HepG2 (cell line): ENCODE results near the gene SRPRB. TPM values are rescaled to one million over a fixed set of nuclear protein-coding genes. Genes with fewer than 3 reads are reported as not detected.
A peak's percentile ranks its signal among the peaks of the same experiment; 100 is the strongest.

Experiments used
- ATAC-seq: fragments of 200-7000 bp; cut with Tn5 transposase; 3 replicates; pipeline ENCODE4 v1.9.1; 2020; ENCODE audit warnings: mild to moderate bottlenecking, moderate library complexity
- BruUV-seq: library from RNA; stranded (reverse); fragments of 400-500 nt; replicated peaks from 2 replicates; lab custom pipeline; 2021; lab: Mats Ljungman, UMichigan
- CTCF ChIA-PET: fragments of 300-600 bp; formaldehyde crosslinking; extraction: SDS; loops from one replicate; lab custom pipeline; 2021; ENCODE audit warnings: low total read pairs, inconsistent platforms, low intra/inter-chr PET ratio; lab: Yijun Ruan, JAX
- POLR2A ChIA-PET: fragments of 350-600 bp; sonication (Branson Sonifier 250); formaldehyde crosslinking; loops from one replicate; lab custom pipeline; 2020; ENCODE audit warnings: antibody characterized with exemption, inconsistent platforms; lab: Yijun Ruan, JAX
- DNase-seq: peaks from one replicate; pipeline ENCODE4 v3.0.0-alpha.2; 2015; ENCODE audit warnings: low spot score
- FAIRE-seq: peaks from 3 replicates; lab custom pipeline; 2011; peaks lifted over from hg19 to GRCh38; lab: Jason Lieb, UNC
- H2AFZ ChIP-seq: one replicate; pipeline ENCODE4 v1.6.1; 2011; ENCODE audit warnings: low read length, inconsistent platforms
- H3K27ac ChIP-seq: fragments of 300-600 bp; 3 replicates; pipeline ENCODE4 v1.8.0; 2011; ENCODE audit warnings: mixed run types, mild to moderate bottlenecking, mixed read lengths, low read length, inconsistent platforms; ENCODE audit not compliant: insufficient read depth; ENCODE audit errors: extremely low read length
- H3K27me3 ChIP-seq, 2 experiments: fragments of 200-600 bp in 1 of 2; 2 replicates in 1 of 2; 3 replicates in 1 of 2; pipeline versions ENCODE4 v1.6.0 to v1.8.0; 2011; ENCODE audit warnings: low read length in 2 of 2, mild to moderate bottlenecking in 2 of 2, moderate library complexity in 2 of 2, inconsistent platforms in 1 of 2; ENCODE audit not compliant: insufficient read depth in 2 of 2, control insufficient read depth in 1 of 2
- H3K36me3 ChIP-seq, 2 experiments: fragments of 200-600 bp in 1 of 2; replicated peaks in 1 of 2; 2 replicates in 1 of 2; 3 replicates in 1 of 2; pipeline versions ENCODE4 v1.5.1 to v1.8.0; 2011; ENCODE audit warnings: low read length in 2 of 2, inconsistent platforms in 1 of 2; ENCODE audit not compliant: insufficient read depth in 2 of 2, control insufficient read depth in 1 of 2
- H3K4me1 ChIP-seq: 2 replicates; pipeline ENCODE4 v1.5.1; 2012; ENCODE audit warnings: low read length, inconsistent platforms; ENCODE audit not compliant: insufficient read depth
- H3K4me2 ChIP-seq: 2 replicates; pipeline ENCODE4 v1.6.0; 2011; ENCODE audit warnings: low read depth, low read length, inconsistent platforms
- H3K4me3 ChIP-seq, 3 experiments: fragments of 200-600 bp in 1 of 3; sonication (generic), shearing (Covaris generic) in 1 of 3; replicated peaks in 1 of 3; 2 replicates each; pipeline ENCODE4 v1.5.1; 2011 to 2016; ENCODE audit warnings: low read length in 3 of 3, inconsistent platforms in 2 of 3, low read depth in 2 of 3, mild to moderate bottlenecking in 2 of 3, control low read depth in 1 of 3, mixed read lengths in 1 of 3; ENCODE audit not compliant: insufficient read depth in 1 of 3
- H3K79me2 ChIP-seq: one replicate; pipeline ENCODE4 v1.6.1; 2011; ENCODE audit warnings: low read length, inconsistent platforms; ENCODE audit not compliant: insufficient read depth
- H3K9ac ChIP-seq: 2 replicates; pipeline ENCODE4 v1.6.0; 2011; ENCODE audit warnings: mild to moderate bottlenecking, low read depth, low read length, inconsistent platforms; ENCODE audit not compliant: insufficient read depth
- H3K9me3 ChIP-seq: 2 replicates; pipeline ENCODE4 v1.5.1; 2012; ENCODE audit warnings: mild to moderate bottlenecking, low read length
- H4K20me1 ChIP-seq: 2 replicates; pipeline ENCODE4 v1.6.0; 2011; ENCODE audit warnings: inconsistent platforms, mild to moderate bottlenecking, low read length, moderate library complexity; ENCODE audit not compliant: insufficient read depth
- AGO2 ChIP-seq: fragments of 200-400 bp; formaldehyde crosslinking; optimal IDR thresholded peaks from 2 replicates; pipeline ENCODE3; 2017; ENCODE audit warnings: mild to moderate bottlenecking, low read depth, low read length, moderate library complexity
- BATF2 ChIP-seq: sonication (generic); formaldehyde crosslinking; IDR thresholded peaks from 2 replicates; pipeline ENCODE4 v1.8.0; 2022; ENCODE audit warnings: mild to moderate bottlenecking, missing genetic modification reagents, moderate library complexity
- POLR2AphosphoS2 ChIP-seq: IDR thresholded peaks from 2 replicates; pipeline ENCODE4 v1.6.1; 2011; ENCODE audit warnings: low read depth, low read length, improper control_type of control experiment
- POLR2AphosphoS5 ChIP-seq: IDR thresholded peaks from 2 replicates; pipeline ENCODE4 v1.6.1; 2012; ENCODE audit warnings: low read depth, low read length
- RBFOX2 ChIP-seq: fragments of 200-400 bp; formaldehyde crosslinking; IDR thresholded peaks from 2 replicates; pipeline ENCODE4 v1.6.1; 2017; ENCODE audit warnings: low read depth, mild to moderate bottlenecking, low read length
- RBM22 ChIP-seq: fragments of 200-400 bp; formaldehyde crosslinking; optimal IDR thresholded peaks from 2 replicates; pipeline ENCODE3; 2017; ENCODE audit warnings: mild to moderate bottlenecking, low read length, moderate library complexity
- REST ChIP-seq, 2 experiments: IDR thresholded peaks; 2 replicates each; pipeline ENCODE4 v1.6.1; 2011 to 2012; ENCODE audit warnings: low read length in 2 of 2, borderline replicate concordance in 1 of 2, low read depth in 1 of 2, mild to moderate bottlenecking in 1 of 2, moderate library complexity in 1 of 2
- RFX1 ChIP-seq: fragments of 450-650 bp; IDR thresholded peaks from 2 replicates; pipeline ENCODE4 v1.6.1; 2017
- TARDBP ChIP-seq: sonication (generic); formaldehyde crosslinking; IDR thresholded peaks from 2 replicates; pipeline ENCODE4 v1.8.0; 2022; ENCODE audit warnings: mild to moderate bottlenecking, missing genetic modification reagents
- ZFP36 ChIP-seq: fragments of 150-350 bp; IDR thresholded peaks from 2 replicates; pipeline ENCODE4 v1.6.1; 2018; ENCODE audit warnings: borderline replicate concordance, low read length, low read depth; ENCODE audit not compliant: partially characterized antibody
- ZNF225 ChIP-seq: sonication (generic); formaldehyde crosslinking; IDR thresholded peaks from 2 replicates; pipeline ENCODE4 v1.4.0; 2020; ENCODE audit warnings: mild to moderate bottlenecking, missing genetic modification reagents
- WGBS: methylation state at CpG from one replicate; pipeline ENCODE4 v1.1.6; 2017; ENCODE audit warnings: low lambda C conversion rate; 5-methylcytosine and 5-hydroxymethylcytosine counted together
- in situ Hi-C: cut with HindIII; loops from 2 replicates; pipeline ENCODE4 v1.10.0; 2017; ENCODE audit warnings: low pct_unique_long_range_greater_than_20kb; ENCODE audit not compliant: extremely low pct_ligation_motif_present
- intact Hi-C: fragments of 100-400 bp; cut with micrococcal nuclease; formaldehyde crosslinking; loops from one replicate; pipeline ENCODE4 v1.10.0; 2022; ENCODE audit not compliant: unreplicated experiment
- polyA plus RNA-seq, 8 experiments: library from polyadenylated mRNA; depleted of rRNA in 3 of 8; stranded (reverse) in 7 of 8; unstranded in 1 of 8; fragments of >200 nt; fragmentation: Illumina TruSeq in 4 of 8; extraction: Trizol in 4 of 8; gene quantifications; 2 replicates each; pipeline versions ENCODE4 v1.2.1 to v1.2.3, GENCODE V29; 2011 to 2016; ENCODE audit warnings: low read depth in 4 of 8, missing spikeins in 1 of 8, mixed read lengths in 1 of 8; ENCODE audit not compliant: insufficient read depth in 1 of 8
- total RNA-seq, 5 experiments: library from RNA; depleted of rRNA; stranded (reverse); fragments of >200 nt; fragmentation: Illumina TruSeq; extraction: Trizol; gene quantifications; 2 replicates each; pipeline ENCODE4 v1.2.3, GENCODE V29; 2016; ENCODE audit warnings: low read depth in 1 of 5

The SRPRB gene
- total and polyA plus RNA-seq, 2 of the 13 experiments (the other 11 are each of a cell fraction or from before 2014, with no cell fraction given) = 41.0 to 111 TPM

- TF ChIP-seq REST (IDR thresholded peaks at IDR 0.05; ENCODE audit: borderline replicate concordance in 1 of 2, low read depth in 1 of 2, low read length in 2 of 2) = no peak
- TF ChIP-seq RBM22 = peak; percentile 86
- peak; percentile 9; the same call in 1 of the 2 replicates for TF ChIP-seq POLR2AphosphoS2
- TF ChIP-seq POLR2AphosphoS5 = peak; percentile 68
- no peak for TF ChIP-seq TARDBP (CRISPR knock-in tag)
Observed at GRCh38 chr3:133761605-133762484, 43.8 kb upstream of the SRPRB start (continued).

GRCh38 chr3:133762539-133762938 lies 43.1 kb upstream of the SRPRB start:
- no peak for ATAC-seq
- 66% methylated on average over 3 of the region's 3 CpGs for WGBS
- intact Hi-C loops = no loop called here
- Histone ChIP-seq H3K9ac (no peak overlapping the region), H3K4me1 (peaks cover 54% of the 10 kb centered on the region), H3K4me3 (no peak overlapping the region), H3K4me2 (no peak overlapping the region), H3K27me3 (no peaks in the 10 kb centered on the region), H3K79me2 (no peaks in the 10 kb centered on the region), H3K9me3 (no peaks in the 10 kb centered on the region), H3K36me3 (peaks cover 47 to 91% of the 10 kb centered on the region in 2 experiments), H2AFZ (no peak overlapping the region), H3K27ac (no peak overlapping the region), H4K20me1 (peaks cover 56% of the 10 kb centered on the region)
- 0 out of 2 replicates have a peak, but pooled peaks have one; percentile 1 for TF ChIP-seq BATF2 (CRISPR knock-in tag)
- peak; percentile 73 for TF ChIP-seq RBFOX2
- TF ChIP-seq ZNF225 (CRISPR knock-in tag) = no peak
- no peak for TF ChIP-seq ZFP36
- peak; percentile 80 for TF ChIP-seq AGO2
- TF ChIP-seq RFX1 = no peak
- ChIA-PET CTCF (no interaction called here), POLR2A (no interaction called here)
- no peak for FAIRE-seq
- DNase-seq = no peak
- in situ Hi-C loops = no loop called here
- BruUV-seq = no TSS peak
